SJCRH30 (cell line): Measurements from ENCODE around the gene HDDC3. TPM values are rescaled to one million over a fixed set of nuclear protein-coding genes. Genes with fewer than 3 reads are reported as not detected.
"Not testable (repeated sequence)": the region's sequence is repeated elsewhere in the genome, so short reads cannot be mapped to it uniquely, and the experiment has no call there.

ENCODE experiments used
- DNase-seq, 2 experiments: peaks; one replicate each; pipeline ENCODE4 v3.0.0-alpha.2; 2015 to 2020
- H3K27ac ChIP-seq: fragments of 250-450 bp; sonication (Bioruptor Pico); 2 replicates; pipeline ENCODE4 v1.5.1; 2020; ENCODE audit warnings: mild to moderate bottlenecking, moderate library complexity
- H3K27me3 ChIP-seq: fragments of 250-450 bp; sonication (Bioruptor Pico); 2 replicates; pipeline ENCODE4 v1.5.1; 2020; ENCODE audit warnings: mild to moderate bottlenecking, moderate library complexity
- H3K36me3 ChIP-seq: fragments of 250-450 bp; sonication (Bioruptor Pico); 2 replicates; pipeline ENCODE4 v1.5.1; 2020; ENCODE audit warnings: mild to moderate bottlenecking, moderate library complexity
- H3K4me1 ChIP-seq: fragments of 250-450 bp; sonication (Bioruptor Pico); 2 replicates; pipeline ENCODE4 v1.5.1; 2020; ENCODE audit warnings: mild to moderate bottlenecking, moderate library complexity
- H3K4me3 ChIP-seq: fragments of 250-450 bp; sonication (Bioruptor Pico); 2 replicates; pipeline ENCODE4 v1.5.1; 2020; ENCODE audit warnings: mild to moderate bottlenecking, moderate library complexity
- H3K9me3 ChIP-seq: fragments of 250-450 bp; sonication (Bioruptor Pico); replicated peaks from 2 replicates; pipeline ENCODE4 v1.5.1; 2020; ENCODE audit warnings: mild to moderate bottlenecking, moderate library complexity
- total RNA-seq: library from RNA; depleted of rRNA; stranded (reverse); fragments of >200 nt; shearing (Covaris generic); gene quantifications from 2 replicates; pipeline ENCODE4 v1.2.3, GENCODE V29; 2014

HDDC3 gene
- total RNA-seq, 1 experiment from 2014 or later: 4.7 TPM

DNA sequence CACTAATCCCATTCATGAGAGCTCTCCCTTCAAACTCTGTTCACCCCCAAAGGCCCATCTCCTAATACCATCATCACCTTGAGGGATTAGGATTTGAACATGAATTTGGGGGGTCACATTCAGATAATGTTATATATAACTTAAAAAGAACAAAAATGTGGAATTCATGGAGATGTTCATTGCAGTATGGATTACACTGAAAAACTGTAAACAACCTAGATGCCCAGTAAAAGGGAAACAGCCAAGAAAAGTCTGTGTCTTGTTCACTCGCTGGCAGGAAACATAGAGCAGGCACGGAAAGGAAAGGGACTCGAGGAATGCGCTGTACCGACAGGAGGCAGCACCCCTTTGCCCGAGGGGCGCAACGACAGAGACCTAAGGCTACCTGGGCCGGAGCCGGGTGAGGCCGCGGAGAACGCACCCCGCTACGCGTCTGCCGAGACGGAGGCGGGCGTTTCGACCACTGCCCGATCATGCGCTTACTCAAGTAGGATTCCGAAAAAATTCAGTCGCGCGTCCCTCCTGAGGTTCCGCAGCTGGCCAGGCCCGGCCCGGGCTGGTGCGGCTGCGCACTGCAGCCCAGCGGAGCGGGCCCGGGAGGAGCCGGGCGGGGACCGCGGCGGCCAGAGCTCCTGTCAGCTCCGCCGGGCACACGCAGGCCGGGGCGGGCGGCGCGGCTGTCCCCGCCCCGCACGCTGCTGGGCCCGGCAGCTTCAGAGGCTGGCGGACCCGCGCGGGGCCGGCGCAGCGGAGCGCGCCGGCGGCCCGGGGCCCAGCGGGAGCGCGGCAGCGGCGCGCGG lies 30.1 kb downstream of the HDDC3 start:
- Histone ChIP-seq H3K4me3 (peak overlapping the region; percentile 67), H3K36me3 (peaks cover 2% of the 10 kb centered on the region; the same call in 1 of the 2 replicates), H3K9me3 (no peaks in the 10 kb centered on the region), H3K27me3 (no peaks in the 10 kb centered on the region), H3K4me1 (peaks cover 13% of the 10 kb centered on the region), H3K27ac (peak overlapping the region; percentile 33)
- DNase-seq: peak; percentile 72 to 81

DNA sequence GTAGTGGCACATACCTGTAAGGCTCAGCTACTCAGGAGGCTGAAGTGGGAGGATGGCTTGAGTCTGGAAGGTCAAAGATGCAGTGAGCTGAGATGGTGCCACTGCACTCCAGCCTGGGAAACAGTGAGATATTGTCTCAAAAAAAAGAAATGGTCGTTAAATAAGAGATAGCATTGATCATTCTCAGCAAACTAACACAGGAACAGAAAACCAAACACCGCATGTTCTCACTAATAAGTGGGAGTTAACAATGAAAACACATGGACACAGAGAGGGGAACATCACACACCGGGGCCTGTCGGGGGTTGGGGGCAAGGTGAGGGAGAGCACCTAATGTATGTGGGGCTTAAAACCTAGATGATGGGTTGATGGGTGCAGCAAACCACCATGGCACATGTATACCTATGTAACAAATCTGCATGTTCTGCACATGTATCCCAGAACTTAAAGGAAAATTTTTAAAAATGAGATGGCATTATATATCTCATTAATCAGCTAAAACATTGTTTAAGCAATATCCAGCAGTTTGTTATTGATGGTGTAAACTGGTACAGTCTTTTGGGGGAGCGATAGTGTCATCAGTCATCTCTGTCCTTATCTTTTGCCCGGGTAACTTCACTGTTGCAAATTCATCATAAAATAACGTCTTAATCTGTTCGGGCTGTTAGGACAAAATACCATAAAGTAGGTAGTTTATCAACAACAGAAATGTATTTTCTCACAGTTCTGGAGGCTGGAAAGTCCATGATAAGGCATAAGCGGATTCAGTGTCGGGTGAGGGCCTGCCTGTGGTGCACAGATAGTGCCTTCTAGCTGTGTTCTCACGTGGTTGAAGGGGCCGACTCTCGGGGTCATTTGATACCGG lies 30.9 kb downstream of the HDDC3 start:
- peaks cover 13% of the 10 kb centered on the region for H3K4me1 ChIP-seq
- no peaks in the 10 kb centered on the region for H3K9me3 ChIP-seq
- H3K4me3 ChIP-seq: peak overlapping the region; percentile 67
- H3K36me3 ChIP-seq: peaks cover 2% of the 10 kb centered on the region; the same call in 1 of the 2 replicates
- DNase-seq: peak; percentile 52 to 72
- H3K27me3 ChIP-seq: 0 out of 2 replicates have a peak, but pooled peaks cover 3% of the 10 kb centered on the region
- H3K27ac ChIP-seq: no peak overlapping the region

DNA sequence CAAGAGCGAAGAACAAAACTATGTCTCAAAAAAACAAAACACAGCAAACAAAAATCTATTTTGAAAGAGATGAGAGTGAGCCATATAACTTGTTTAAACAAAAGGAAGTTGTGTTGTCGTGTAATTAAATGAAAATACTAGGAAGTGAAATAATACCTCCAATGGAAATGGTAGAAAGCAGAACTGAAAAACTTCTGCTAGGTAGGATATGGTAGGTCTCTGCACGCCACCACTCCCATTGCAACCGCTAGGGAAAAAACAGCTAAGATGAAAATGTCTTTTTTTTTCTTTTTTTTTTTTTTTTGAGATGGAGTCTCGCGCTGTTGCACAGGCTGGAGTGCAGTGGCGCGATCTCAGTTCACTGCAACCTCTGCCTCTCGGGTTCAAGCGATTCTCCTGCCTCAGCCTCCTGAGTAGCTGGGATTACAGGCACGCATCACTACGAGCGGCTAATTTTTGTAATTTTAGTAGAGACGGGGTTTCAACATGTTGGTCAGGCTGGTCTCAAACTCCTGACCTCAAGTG lies 35.2 kb downstream of the HDDC3 start:
- H3K27me3 ChIP-seq, H3K4me3 ChIP-seq, H3K9me3 ChIP-seq, H3K27ac ChIP-seq, H3K36me3 ChIP-seq, H3K4me1 ChIP-seq, DNase-seq: not testable (repeated sequence)

DNA sequence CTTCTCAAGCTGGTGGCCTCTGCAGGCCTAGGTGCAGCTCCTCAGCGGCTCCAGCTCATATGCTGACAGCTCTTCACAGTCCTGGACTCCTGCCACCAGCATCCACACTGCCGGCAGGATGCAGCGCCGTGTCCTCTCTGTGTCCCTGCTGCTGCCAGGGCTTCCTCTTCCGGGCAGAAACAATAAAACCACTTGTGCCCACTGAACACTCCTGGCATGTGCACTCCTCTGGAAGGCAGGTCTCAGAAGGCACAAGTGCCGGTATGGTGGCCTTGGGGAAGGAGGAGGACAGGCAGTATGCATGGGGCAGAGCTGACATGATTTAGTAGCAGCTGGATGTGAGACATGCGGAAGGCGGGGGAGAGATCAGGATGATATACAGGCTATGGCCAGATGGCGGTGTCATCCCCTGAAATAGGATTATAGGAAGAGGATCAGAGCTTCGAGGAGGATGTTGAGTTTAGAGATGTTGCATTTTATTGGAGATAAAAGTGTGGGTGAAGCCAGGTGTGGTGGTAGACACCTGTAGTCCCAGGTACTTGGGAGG lies 36.7 kb downstream of the HDDC3 start:
- Histone ChIP-seq H3K27ac (no peak overlapping the region), H3K9me3 (no peaks in the 10 kb centered on the region), H3K4me3 (no peak overlapping the region), H3K27me3 (peaks cover 10% of the 10 kb centered on the region; the same call in 1 of the 2 replicates), H3K4me1 (no peaks in the 10 kb centered on the region), H3K36me3 (no peaks in the 10 kb centered on the region)
- DNase-seq: peak in 1 of 2 experiments; percentile 57

DNA sequence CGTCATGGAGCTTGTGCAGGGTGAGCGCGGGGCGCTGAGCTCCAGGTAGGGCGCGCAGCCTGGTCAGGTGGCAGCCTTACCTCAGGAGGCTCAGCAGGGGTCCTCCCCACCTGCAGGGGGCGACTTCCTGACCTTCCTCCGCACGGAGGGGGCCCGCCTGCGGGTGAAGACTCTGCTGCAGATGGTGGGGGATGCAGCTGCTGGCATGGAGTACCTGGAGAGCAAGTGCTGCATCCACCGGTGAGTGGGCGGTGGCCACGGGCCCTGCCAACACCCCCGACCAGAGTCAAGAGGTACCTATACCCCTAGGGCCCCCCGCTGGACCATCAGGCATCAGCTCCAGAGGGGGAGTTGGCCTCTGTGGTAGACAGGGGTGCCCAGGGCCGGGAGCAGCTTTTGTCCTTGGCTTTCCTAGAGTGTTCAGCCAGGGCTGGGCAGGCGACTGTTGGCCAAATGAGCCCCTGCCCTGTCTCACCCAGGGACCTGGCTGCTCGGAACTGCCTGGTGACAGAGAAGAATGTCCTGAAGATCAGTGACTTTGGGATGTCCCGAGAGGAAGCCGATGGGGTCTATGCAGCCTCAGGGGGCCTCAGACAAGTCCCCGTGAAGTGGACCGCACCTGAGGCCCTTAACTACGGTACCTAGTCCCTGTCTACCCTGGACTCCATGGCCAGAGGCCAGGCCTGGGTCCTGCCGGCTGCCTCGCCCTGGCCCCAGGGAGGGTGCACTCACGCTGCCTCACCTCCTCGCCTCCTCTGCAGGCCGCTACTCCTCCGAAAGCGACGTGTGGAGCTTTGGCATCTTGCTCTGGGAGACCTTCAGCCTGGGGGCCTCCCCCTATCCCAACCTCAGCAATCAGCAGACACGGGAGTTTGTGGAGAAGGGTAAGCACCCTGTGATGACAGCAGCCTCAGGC lies 38.9 kb downstream of the HDDC3 start:
- Histone ChIP-seq H3K27ac (no peak overlapping the region), H3K9me3 (no peaks in the 10 kb centered on the region), H3K36me3 (no peaks in the 10 kb centered on the region), H3K4me3 (peak overlapping the region; percentile 33), H3K4me1 (peaks cover 3% of the 10 kb centered on the region; the same call in 1 of the 2 replicates), H3K27me3 (peaks cover 15% of the 10 kb centered on the region; the same call in 1 of the 2 replicates)
- no peak for DNase-seq

DNA sequence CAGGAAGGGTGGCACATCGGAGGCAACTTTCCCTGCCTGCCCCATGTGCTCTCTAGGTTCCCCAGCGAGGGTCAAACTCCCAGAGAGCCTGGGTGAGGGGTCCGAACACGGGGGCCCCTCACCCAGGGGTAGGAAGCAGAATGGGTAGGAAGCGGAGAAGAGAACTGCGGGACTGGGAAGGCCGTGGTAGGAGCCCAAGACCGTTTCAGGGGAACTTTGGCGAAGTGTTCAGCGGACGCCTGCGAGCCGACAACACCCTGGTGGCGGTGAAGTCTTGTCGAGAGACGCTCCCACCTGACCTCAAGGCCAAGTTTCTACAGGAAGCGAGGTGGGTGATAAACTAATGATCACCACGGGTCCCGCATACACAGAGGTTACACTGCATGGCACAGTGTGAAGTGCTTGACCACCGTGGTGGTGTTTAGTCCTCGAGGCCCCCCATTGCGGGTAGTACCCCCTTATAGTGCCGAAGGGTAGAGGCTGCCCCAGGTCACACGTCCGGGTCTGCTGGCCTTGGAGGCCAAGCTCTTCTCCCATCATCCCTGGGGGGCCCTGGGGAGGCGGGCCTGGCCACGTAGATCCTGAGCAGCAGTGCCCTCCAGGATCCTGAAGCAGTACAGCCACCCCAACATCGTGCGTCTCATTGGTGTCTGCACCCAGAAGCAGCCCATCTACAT lies 39.7 kb downstream of the HDDC3 start:
- Histone ChIP-seq H3K27ac (no peak overlapping the region), H3K4me3 (peak overlapping the region; percentile 33; the same call in 1 of the 2 replicates), H3K4me1 (peaks cover 3% of the 10 kb centered on the region; the same call in 1 of the 2 replicates), H3K36me3 (no peaks in the 10 kb centered on the region), H3K9me3 (no peaks in the 10 kb centered on the region), H3K27me3 (peaks cover 15% of the 10 kb centered on the region; the same call in 1 of the 2 replicates)
- no peak for DNase-seq

DNA sequence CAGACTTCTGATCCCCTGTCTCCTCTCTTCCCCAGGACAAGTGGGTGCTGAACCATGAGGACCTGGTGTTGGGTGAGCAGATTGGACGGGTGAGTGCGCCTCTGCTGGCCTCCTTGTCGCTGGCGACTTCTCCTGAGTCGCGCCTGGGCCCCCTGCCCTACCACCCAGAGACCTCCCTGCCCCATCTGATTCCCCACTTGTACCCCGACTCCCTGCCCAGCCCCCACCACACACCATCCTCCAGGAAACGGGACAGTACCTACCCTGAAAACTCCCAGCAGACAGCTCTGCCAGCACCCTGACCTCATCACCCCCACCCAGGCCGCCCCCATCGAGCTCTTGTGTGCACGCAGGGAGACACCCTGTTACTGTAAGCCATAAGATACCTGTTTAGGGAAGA lies 40.3 kb downstream of the HDDC3 start:
- peaks cover 15% of the 10 kb centered on the region; the same call in 1 of the 2 replicates for H3K27me3 ChIP-seq
- DNase-seq: no peak
- H3K36me3 ChIP-seq: no peaks in the 10 kb centered on the region
- peaks cover 3% of the 10 kb centered on the region; the same call in 1 of the 2 replicates for H3K4me1 ChIP-seq
- H3K9me3 ChIP-seq: no peaks in the 10 kb centered on the region
- H3K4me3 ChIP-seq: no peak overlapping the region
- H3K27ac ChIP-seq: no peak overlapping the region

DNA sequence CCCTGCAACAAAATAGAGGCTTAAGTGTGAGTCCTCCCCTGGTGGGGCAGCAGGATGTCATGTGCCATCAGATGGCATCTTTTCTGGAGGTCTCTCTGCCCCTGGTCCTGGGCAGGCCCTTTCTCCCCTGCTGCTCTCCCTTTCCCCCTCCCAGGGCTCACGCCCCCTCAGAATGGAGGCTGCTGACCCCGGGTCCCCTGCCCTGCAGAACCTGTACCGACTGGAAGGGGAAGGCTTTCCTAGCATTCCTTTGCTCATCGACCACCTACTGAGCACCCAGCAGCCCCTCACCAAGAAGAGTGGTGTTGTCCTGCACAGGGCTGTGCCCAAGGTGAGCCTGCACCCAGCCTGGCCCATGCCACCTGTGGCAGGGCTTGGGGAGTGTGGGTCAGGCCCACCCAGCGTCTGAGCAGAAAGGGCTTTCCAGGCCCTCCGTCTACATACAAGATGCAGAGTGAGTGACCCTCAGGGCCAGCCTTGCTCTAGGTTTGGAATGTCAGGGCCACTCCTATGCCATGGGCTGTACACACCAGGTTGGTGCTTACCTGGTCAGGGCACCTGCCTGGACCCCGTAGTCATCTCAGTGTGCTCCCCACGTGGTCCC lies 40.9 kb downstream of the HDDC3 start:
- Histone ChIP-seq H3K4me1 (peaks cover 3% of the 10 kb centered on the region; the same call in 1 of the 2 replicates), H3K4me3 (no peak overlapping the region), H3K27me3 (peaks cover 12% of the 10 kb centered on the region; the same call in 1 of the 2 replicates), H3K27ac (no peak overlapping the region), H3K36me3 (no peaks in the 10 kb centered on the region), H3K9me3 (no peaks in the 10 kb centered on the region)
- DNase-seq: no peak

DNA sequence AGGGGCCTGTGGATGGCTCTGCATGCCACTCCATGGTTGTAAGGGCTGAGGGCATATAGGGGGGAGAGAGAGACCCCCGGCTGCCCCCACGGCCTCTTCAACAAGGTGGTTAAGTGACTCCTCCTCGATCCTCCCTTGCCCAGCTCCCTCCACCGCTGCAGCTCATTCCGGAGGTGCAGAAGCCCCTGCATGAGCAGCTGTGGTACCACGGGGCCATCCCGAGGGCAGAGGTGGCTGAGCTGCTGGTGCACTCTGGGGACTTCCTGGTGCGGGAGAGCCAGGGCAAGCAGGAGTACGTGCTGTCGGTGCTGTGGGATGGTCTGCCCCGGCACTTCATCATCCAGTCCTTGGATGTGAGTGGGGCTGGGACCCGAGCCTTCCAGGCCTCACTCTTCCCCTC lies 41.5 kb downstream of the HDDC3 start:
- no peak for DNase-seq
- peaks cover 11% of the 10 kb centered on the region; the same call in 1 of the 2 replicates for H3K27me3 ChIP-seq
- H3K27ac ChIP-seq: no peak overlapping the region
- H3K9me3 ChIP-seq: no peaks in the 10 kb centered on the region
- no peak overlapping the region for H3K4me3 ChIP-seq
- peaks cover 3% of the 10 kb centered on the region; the same call in 1 of the 2 replicates for H3K4me1 ChIP-seq
- no peaks in the 10 kb centered on the region for H3K36me3 ChIP-seq

DNA sequence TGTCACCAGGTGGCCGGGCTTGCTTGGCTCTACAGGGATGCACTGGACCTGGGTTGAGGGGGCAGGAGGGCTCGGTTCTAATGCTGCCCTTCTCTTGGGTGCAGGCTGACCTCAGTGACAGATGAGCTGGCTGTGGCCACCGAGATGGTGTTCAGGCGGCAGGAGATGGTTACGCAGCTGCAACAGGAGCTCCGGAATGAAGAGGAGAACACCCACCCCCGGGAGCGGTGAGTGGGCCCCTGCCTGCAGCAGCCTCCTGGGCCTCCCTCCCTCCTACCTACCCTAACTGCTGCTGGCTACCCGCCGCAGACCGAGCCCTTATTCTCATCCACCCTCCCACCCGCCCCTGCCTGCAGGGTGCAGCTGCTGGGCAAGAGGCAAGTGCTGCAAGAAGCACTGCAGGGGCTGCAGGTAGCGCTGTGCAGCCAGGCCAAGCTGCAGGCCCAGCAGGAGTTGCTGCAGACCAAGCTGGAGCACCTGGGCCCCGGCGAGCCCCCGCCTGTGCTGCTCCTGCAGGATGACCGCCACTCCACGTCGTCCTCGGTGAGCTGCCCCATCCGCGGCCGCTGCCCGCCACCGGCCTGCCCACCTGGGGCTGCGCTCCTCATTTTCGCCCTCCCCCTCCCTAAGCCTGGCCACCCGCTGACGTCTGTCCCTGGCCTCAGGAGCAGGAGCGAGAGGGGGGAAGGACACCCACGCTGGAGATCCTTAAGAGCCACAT lies 42.5 kb downstream of the HDDC3 start:
- DNase-seq: peak in 1 of 2 experiments; percentile 36
- Histone ChIP-seq H3K4me3 (no peak overlapping the region), H3K27ac (no peak overlapping the region), H3K27me3 (peaks cover 11% of the 10 kb centered on the region; the same call in 1 of the 2 replicates), H3K4me1 (peaks cover 3% of the 10 kb centered on the region; the same call in 1 of the 2 replicates), H3K9me3 (no peaks in the 10 kb centered on the region), H3K36me3 (no peaks in the 10 kb centered on the region)

DNA sequence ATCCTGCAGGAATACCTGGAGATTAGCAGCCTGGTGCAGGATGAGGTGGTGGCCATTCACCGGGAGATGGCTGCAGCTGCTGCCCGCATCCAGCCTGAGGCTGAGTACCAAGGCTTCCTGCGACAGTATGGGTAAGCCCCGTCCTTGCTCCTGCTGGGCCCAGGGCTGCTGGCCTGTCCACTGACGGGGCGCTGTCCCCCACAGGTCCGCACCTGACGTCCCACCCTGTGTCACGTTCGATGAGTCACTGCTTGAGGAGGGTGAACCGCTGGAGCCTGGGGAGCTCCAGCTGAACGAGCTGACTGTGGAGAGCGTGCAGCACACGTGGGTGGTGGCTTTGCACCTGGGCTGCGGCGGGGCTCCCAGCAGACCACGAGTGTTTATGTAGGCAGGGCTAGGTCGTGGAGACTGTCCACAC lies 43.0 kb downstream of the HDDC3 start:
- H3K27ac ChIP-seq: no peak overlapping the region
- no peak overlapping the region for H3K4me3 ChIP-seq
- H3K4me1 ChIP-seq: peaks cover 3% of the 10 kb centered on the region; the same call in 1 of the 2 replicates
- H3K27me3 ChIP-seq: peaks cover 11% of the 10 kb centered on the region; the same call in 1 of the 2 replicates
- no peaks in the 10 kb centered on the region for H3K36me3 ChIP-seq
- no peaks in the 10 kb centered on the region for H3K9me3 ChIP-seq
- DNase-seq: no peak

DNA sequence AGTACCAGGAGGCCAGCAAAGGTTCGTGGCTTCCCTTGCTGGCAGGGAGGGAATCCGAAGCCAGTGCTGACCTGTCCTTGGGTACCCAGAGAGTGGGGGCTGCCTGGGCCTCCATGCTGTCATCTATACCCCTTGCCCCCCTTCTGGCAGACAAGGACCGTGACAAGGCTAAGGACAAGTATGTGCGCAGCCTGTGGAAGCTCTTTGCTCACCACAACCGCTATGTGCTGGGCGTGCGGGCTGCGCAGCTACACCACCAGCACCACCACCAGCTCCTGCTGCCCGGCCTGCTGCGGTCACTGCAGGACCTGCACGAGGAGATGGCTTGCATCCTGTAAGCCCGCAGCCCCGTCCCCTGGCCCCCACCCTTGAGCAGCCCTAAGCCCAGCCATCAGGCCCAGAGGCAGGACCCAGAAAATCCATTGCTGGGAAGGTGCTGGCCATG lies 45.3 kb downstream of the HDDC3 start:
- Histone ChIP-seq H3K4me3 (no peak overlapping the region), H3K4me1 (peaks cover 3% of the 10 kb centered on the region; the same call in 1 of the 2 replicates), H3K9me3 (no peaks in the 10 kb centered on the region), H3K36me3 (no peaks in the 10 kb centered on the region), H3K27ac (no peak overlapping the region), H3K27me3 (peaks cover 11% of the 10 kb centered on the region; the same call in 1 of the 2 replicates)
- no peak for DNase-seq
